Putamen (tissue), 1 donor: ENCODE results near the gene MAP2K3.
A peak's percentile ranks its signal among the peaks of the same experiment; 100 is the strongest.

Source experiments
- DNase-seq: peaks from one replicate; pipeline ENCODE4 v3.0.0-alpha.2; 2016; ENCODE audit warnings: low spot score

The MAP2K3 gene

GRCh38 chr17:21252796-21253645 is 31.5 kb upstream of the MAP2K3 start, which contains the start of gene NATD1:
Gene NATD1, minus strand, starts transcription at chr17:21253410. Its CDS starts 146 bp downstream, at chr17:21253264.
- DNase-seq: peak; percentile 88

- no peak for DNase-seq
These were observed 30.7 kb upstream of the MAP2K3 start for GRCh38 chr17:21253646-21254441.

GRCh38 chr17:21258593-21258992 is 25.9 kb upstream of the MAP2K3 start:
- no peak for DNase-seq

- no peak for DNase-seq
These were observed 22.1 kb upstream of the MAP2K3 start for GRCh38 chr17:21262259-21262993.

- DNase-seq: no peak
These were observed 21.1 kb upstream of the MAP2K3 start for GRCh38 chr17:21263376-21263775.

GRCh38 chr17:21268596-21269188 is 15.8 kb upstream of the MAP2K3 start:
- no peak for DNase-seq

GRCh38 chr17:21269394-21269793 is 15.1 kb upstream of the MAP2K3 start:
- no peak for DNase-seq

- DNase-seq: no peak
These were observed 12.9 kb upstream of the MAP2K3 start for GRCh38 chr17:21271454-21272183.

GRCh38 chr17:21272250-21272649 is 12.3 kb upstream of the MAP2K3 start:
- no peak for DNase-seq

- DNase-seq: no peak
These were observed 11.4 kb upstream of the MAP2K3 start for GRCh38 chr17:21272881-21273792.

- DNase-seq: no peak
These were observed 9.4 kb upstream of the MAP2K3 start for GRCh38 chr17:21275047-21275578.

- peak; percentile 92 for DNase-seq
These were observed 8.8 kb upstream of the MAP2K3 start for GRCh38 chr17:21275579-21276263.

- DNase-seq: no peak
These were observed 8.3 kb upstream of the MAP2K3 start for GRCh38 chr17:21276264-21276588.

GRCh38 chr17:21277332-21277731 is 7.2 kb upstream of the MAP2K3 start:
- no peak for DNase-seq

GRCh38 chr17:21278450-21279197 is 5.9 kb upstream of the MAP2K3 start:
- DNase-seq: no peak

- no peak for DNase-seq
These were observed 5.3 kb upstream of the MAP2K3 start for GRCh38 chr17:21279198-21279535.

GRCh38 chr17:21279582-21279981 is 4.9 kb upstream of the MAP2K3 start:
- DNase-seq: no peak

GRCh38 chr17:21280081-21280518 is 4.4 kb upstream of the MAP2K3 start:
- peak; percentile 67 for DNase-seq

- DNase-seq: no peak
These were observed 2.3 kb upstream of the MAP2K3 start for GRCh38 chr17:21282231-21282630.
